Breast epithelium (tissue), 3 donors: ENCODE data around the gene CTNS.

Experiments
- POLR2A ChIP-seq: fragments of 450-650 bp; IDR thresholded peaks from one replicate; pipeline ENCODE4 v1.6.1; 2016; ENCODE audit warnings: antibody characterized with exemption, mild to moderate bottlenecking, moderate library complexity
- TF ChIP-seq, protein P1 (sequence below), 3 donors: fragments of 450-650 bp; IDR thresholded peaks; one replicate each; pipeline ENCODE4 v1.5.1; 2016 to 2017; ENCODE audit warnings: antibody characterized with exemption in 3 of 3, mild to moderate bottlenecking in 3 of 3, moderate library complexity in 3 of 3

DNA sequence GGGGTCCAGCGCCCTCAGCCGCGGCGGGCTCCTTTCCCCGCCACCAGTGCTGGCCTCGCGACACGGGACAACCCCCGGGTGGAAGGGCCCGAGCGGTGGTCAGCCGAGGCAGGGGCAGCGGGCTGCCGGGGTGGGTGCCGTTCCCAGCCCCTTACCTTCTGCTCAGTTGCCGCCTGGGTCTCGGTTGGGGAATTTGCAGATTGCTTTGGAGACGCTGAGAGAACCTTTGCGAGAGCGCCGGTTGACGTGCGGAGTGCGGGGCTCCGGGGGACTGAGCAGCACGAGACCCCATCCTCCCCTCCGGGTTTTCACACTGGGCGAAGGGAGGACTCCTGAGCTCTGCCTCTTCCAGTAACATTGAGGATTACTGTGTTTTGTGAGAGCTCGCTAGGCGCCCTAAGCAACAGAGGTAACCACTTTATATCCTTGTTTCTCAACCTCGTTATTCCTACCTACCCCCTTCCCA, 381 bp downstream of the CTNS start:
- TF ChIP-seq, protein P1, sequence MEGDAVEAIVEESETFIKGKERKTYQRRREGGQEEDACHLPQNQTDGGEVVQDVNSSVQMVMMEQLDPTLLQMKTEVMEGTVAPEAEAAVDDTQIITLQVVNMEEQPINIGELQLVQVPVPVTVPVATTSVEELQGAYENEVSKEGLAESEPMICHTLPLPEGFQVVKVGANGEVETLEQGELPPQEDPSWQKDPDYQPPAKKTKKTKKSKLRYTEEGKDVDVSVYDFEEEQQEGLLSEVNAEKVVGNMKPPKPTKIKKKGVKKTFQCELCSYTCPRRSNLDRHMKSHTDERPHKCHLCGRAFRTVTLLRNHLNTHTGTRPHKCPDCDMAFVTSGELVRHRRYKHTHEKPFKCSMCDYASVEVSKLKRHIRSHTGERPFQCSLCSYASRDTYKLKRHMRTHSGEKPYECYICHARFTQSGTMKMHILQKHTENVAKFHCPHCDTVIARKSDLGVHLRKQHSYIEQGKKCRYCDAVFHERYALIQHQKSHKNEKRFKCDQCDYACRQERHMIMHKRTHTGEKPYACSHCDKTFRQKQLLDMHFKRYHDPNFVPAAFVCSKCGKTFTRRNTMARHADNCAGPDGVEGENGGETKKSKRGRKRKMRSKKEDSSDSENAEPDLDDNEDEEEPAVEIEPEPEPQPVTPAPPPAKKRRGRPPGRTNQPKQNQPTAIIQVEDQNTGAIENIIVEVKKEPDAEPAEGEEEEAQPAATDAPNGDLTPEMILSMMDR (IDR thresholded peaks at IDR 0.05): no peak
- no peak for TF ChIP-seq POLR2A
